Calu3 (cell line): ENCODE results near the gene ADGRG1. TPM values are rescaled to one million over a fixed set of nuclear protein-coding genes. Genes with fewer than 3 reads are reported as not detected.

Experiments
- BruUV-seq: library from RNA; stranded (reverse); fragments of 400-500 nt; replicated peaks from 2 replicates; lab custom pipeline; 2021; lab: Mats Ljungman, UMichigan
- CTCF ChIA-PET: fragments of 300-600 bp; sonication (Branson Sonifier 250); formaldehyde crosslinking; loops from one replicate; lab custom pipeline; 2022; ENCODE audit warnings: antibody characterized with exemption; lab: Charles Lee
- DNase-seq: peaks from one replicate; pipeline ENCODE4 v3.0.0; 2022
- H3K27ac Mint-ChIP-seq: one replicate; pipeline ENCODE4 v1.8.0; 2022; ENCODE audit warnings: mixed read lengths; ENCODE audit not compliant: unreplicated experiment
- H3K27me3 Mint-ChIP-seq: one replicate; pipeline ENCODE4 v1.8.0; 2022; ENCODE audit warnings: mixed read lengths; ENCODE audit not compliant: unreplicated experiment
- H3K36me3 Mint-ChIP-seq: one replicate; pipeline ENCODE4 v1.8.0; 2022; ENCODE audit warnings: mild to moderate bottlenecking, moderate library complexity, mixed read lengths; ENCODE audit not compliant: insufficient read depth, unreplicated experiment
- H3K4me1 Mint-ChIP-seq: one replicate; pipeline ENCODE4 v1.8.0; 2022; ENCODE audit warnings: mild to moderate bottlenecking, low read depth, mixed read lengths; ENCODE audit not compliant: unreplicated experiment
- H3K4me3 Mint-ChIP-seq: one replicate; pipeline ENCODE4 v1.8.0; 2022; ENCODE audit warnings: mild to moderate bottlenecking, low read depth, moderate library complexity, mixed read lengths; ENCODE audit not compliant: unreplicated experiment
- H3K9me3 Mint-ChIP-seq: one replicate; pipeline ENCODE4 v1.8.0; 2022; ENCODE audit warnings: low read depth, mixed read lengths; ENCODE audit not compliant: unreplicated experiment
- intact Hi-C: fragments of 100-400 bp; cut with micrococcal nuclease; formaldehyde crosslinking; loops from one replicate; pipeline ENCODE4 v1.10.0; 2022; ENCODE audit not compliant: unreplicated experiment
- total RNA-seq: library from RNA; stranded (reverse); gene quantifications from 2 replicates; pipeline ENCODE4 v1.2.3, GENCODE V29; 2022
- TF ChIP-seq, protein P1 (sequence below): fragments of 200-600 bp; IDR thresholded peaks from one replicate; pipeline ENCODE4 v1.8.0; 2022; ENCODE audit warnings: antibody characterized with exemption; ENCODE audit not compliant: unreplicated experiment

Gene ADGRG1
- total RNA-seq, 1 experiment from 2014 or later: 278 TPM

DNA sequence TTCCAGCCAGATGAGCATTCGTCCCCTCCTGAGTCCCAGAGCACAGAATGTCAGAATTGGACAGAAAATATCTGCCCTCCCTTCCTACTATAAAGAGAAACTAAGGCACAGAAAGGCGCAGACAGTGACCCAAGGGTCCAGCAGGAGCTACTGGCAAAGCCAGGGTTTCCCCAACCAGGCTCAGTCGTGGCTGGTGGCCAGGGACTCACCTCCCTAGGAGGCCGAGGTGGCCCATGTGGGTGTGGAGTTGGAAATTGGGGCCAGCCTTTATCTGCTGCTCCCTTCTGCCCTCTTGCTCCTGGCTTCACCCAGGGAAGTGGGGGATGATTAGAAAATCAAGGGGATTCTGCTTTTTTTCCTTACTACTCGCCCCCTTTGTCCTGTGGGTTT is 67.2 kb downstream of the ADGRG1 start:
- no peaks in the 10 kb centered on the region for H3K9me3 Mint-ChIP-seq
- H3K36me3 Mint-ChIP-seq: no peaks in the 10 kb centered on the region
- no peaks in the 10 kb centered on the region for H3K4me1 Mint-ChIP-seq
- intact Hi-C loops: no loop called here
- no TSS peak for BruUV-seq
- TF ChIP-seq, protein P1, sequence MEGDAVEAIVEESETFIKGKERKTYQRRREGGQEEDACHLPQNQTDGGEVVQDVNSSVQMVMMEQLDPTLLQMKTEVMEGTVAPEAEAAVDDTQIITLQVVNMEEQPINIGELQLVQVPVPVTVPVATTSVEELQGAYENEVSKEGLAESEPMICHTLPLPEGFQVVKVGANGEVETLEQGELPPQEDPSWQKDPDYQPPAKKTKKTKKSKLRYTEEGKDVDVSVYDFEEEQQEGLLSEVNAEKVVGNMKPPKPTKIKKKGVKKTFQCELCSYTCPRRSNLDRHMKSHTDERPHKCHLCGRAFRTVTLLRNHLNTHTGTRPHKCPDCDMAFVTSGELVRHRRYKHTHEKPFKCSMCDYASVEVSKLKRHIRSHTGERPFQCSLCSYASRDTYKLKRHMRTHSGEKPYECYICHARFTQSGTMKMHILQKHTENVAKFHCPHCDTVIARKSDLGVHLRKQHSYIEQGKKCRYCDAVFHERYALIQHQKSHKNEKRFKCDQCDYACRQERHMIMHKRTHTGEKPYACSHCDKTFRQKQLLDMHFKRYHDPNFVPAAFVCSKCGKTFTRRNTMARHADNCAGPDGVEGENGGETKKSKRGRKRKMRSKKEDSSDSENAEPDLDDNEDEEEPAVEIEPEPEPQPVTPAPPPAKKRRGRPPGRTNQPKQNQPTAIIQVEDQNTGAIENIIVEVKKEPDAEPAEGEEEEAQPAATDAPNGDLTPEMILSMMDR: no peak
- no peak overlapping the region for H3K27ac Mint-ChIP-seq
- peaks cover 12% of the 10 kb centered on the region for H3K27me3 Mint-ChIP-seq
- no peak overlapping the region for H3K4me3 Mint-ChIP-seq
- DNase-seq: no peak
- CTCF ChIA-PET: no interaction called here

DNA sequence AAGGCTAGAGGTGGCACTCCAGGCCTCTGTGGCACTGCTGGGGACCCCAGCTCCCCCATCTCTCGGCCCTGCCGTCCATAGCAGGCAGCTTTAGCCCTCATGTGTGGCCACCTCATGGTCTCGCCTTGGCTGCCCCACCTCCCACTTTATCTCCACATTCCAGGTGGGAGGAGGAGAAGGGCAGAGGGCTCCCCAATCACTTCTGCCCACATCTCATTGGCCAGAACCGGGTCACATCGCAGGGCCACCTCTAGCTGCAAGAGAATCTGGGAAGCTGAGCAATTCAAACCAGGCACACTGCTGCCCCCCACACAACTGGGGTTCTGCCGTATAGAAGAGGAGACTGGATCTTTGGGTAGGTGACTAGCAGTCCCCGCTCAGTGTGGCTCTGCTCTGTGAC is 67.8 kb downstream of the ADGRG1 start:
- CTCF ChIA-PET: no interaction called here
- TF ChIP-seq, protein P1: no peak
- DNase-seq: no peak
- no peaks in the 10 kb centered on the region for H3K36me3 Mint-ChIP-seq
- H3K27ac Mint-ChIP-seq: no peak overlapping the region
- H3K4me3 Mint-ChIP-seq: no peak overlapping the region
- no TSS peak for BruUV-seq
- peaks cover 12% of the 10 kb centered on the region for H3K27me3 Mint-ChIP-seq
- H3K9me3 Mint-ChIP-seq: no peaks in the 10 kb centered on the region
- no peaks in the 10 kb centered on the region for H3K4me1 Mint-ChIP-seq
- intact Hi-C loops: no loop called here

- no peaks in the 10 kb centered on the region for H3K36me3 Mint-ChIP-seq
Observed at GRCh38 chr16:57697896-57698537, 69.6 kb downstream of the ADGRG1 start.

DNA sequence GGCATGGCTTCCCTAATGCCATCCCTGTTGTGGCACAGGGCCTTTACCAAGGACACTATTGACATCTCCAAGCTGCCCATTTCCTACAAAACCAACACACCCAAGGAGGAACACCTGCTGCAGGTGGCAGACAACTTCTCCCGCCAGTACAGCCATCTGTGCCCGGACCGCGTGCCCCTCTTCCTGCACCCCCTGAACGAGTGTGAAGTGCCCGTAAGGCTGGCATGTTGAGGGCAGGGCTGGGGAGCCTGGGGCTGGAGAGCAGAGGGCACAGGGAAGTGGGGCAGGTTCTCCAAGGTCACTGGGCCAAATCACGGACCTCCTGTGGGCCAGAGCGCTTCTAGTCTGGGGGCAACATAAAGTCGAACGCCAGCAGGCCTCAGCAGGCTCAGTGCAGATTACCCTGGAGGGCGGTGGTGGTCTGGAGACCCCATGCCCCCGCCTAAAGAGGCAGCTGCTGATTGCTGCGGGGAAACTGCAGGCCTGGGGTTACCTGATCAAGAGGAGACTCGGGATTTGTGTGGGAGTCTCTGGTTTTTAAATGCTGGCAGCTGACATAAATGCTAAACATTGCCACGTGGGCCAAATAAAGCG is 70.5 kb downstream of the ADGRG1 start:
- H3K4me3 Mint-ChIP-seq: no peak overlapping the region
- intact Hi-C loops: no loop called here
- no peaks in the 10 kb centered on the region for H3K36me3 Mint-ChIP-seq
- H3K27ac Mint-ChIP-seq: no peak overlapping the region
- H3K4me1 Mint-ChIP-seq: peaks cover under 1% of the 10 kb centered on the region
- TF ChIP-seq, protein P1: no peak
- no peaks in the 10 kb centered on the region for H3K9me3 Mint-ChIP-seq
- peaks cover 16% of the 10 kb centered on the region for H3K27me3 Mint-ChIP-seq
- no TSS peak for BruUV-seq
- CTCF ChIA-PET: no interaction called here
- DNase-seq: no peak

More at GRCh38 chr16:57697896-57698537, 69.6 kb downstream of the ADGRG1 start:
- no peak overlapping the region for H3K4me3 Mint-ChIP-seq
- no peak for DNase-seq
- no peaks in the 10 kb centered on the region for H3K9me3 Mint-ChIP-seq
- CTCF ChIA-PET: no interaction called here
- intact Hi-C loops: no loop called here
- BruUV-seq: no TSS peak
- no peaks in the 10 kb centered on the region for H3K4me1 Mint-ChIP-seq
- H3K27ac Mint-ChIP-seq: no peak overlapping the region
- peaks cover 12% of the 10 kb centered on the region for H3K27me3 Mint-ChIP-seq
- TF ChIP-seq, protein P1: no peak
